HG02981 (cell line): ENCODE data around the gene SLIT3.

Experiments
- ATAC-seq: cut with Tn5 transposase; IDR thresholded peaks from one replicate; pipeline ENCODE4 v1.9.1; 2021; ENCODE audit warnings: mild to moderate bottlenecking, moderate library complexity; ENCODE audit not compliant: unreplicated experiment

Gene SLIT3

DNA sequence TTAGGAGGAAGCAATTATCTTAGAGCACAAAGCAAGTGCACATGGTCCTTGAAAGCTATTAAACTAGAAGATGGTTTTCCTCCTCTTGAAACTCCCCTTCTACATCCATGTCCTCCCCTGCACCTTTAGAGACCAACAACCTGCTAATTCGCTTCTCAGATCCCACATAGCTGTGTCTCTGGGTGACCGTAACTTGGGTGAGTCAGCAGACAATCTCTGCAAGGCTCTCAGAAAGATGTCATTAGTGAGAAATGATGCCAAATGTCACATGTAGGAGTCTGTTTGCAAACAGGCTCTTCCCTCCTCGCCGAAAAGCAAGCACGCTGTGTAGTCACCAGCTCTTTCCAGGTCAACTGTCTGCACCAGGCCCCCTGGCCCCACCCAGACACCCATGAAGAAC lies 291.8 kb downstream of the SLIT3 start:
- ATAC-seq: no peak

GRCh38 chr5:169006842-169007790 lies 293.8 kb downstream of the SLIT3 start:
- ATAC-seq: no peak

GRCh38 chr5:169004551-169004950 lies 296.4 kb downstream of the SLIT3 start:
- ATAC-seq: no peak

- ATAC-seq: no peak
These were observed 297.0 kb downstream of the SLIT3 start for GRCh38 chr5:169003721-169004541.

GRCh38 chr5:169002953-169003555 lies 297.9 kb downstream of the SLIT3 start:
- ATAC-seq: no peak

DNA sequence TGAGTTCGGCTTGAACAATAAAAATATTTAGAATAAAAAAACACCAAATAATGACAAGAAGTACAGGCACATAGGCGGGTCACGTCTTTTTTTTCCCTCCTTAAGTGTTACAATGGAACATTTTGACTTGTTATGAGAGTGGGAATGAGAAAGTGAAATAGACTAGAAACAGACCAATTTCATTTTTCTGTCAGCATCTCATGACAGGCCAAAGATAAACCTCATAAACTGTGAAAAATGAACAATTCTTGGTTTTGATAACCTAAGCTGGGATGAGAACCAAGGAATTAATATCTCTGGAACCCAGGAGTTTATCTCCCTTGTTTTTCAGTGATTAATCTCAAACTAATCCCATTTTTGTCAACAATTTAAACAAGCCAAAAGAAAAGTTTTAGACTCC lies 299.5 kb downstream of the SLIT3 start:
- ATAC-seq: no peak

DNA sequence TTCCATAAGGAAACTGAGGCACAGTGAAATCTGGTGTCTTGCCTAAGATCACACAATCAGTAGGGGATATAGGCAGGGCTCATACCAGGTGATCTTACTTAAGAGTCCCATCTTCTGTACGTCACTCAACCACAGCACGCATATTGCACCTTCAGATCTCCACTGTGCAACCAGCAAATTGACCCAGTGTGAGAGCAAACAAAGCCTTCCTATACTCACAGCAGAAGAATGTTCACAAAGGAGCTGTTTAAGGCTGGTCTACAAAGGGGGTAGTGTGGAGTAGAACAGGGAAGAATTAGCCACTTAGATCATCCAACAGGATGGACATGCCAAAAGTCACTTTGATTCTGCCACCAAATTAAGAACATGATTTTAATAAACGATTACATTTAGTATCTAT lies 305.9 kb downstream of the SLIT3 start:
- ATAC-seq: no peak

DNA sequence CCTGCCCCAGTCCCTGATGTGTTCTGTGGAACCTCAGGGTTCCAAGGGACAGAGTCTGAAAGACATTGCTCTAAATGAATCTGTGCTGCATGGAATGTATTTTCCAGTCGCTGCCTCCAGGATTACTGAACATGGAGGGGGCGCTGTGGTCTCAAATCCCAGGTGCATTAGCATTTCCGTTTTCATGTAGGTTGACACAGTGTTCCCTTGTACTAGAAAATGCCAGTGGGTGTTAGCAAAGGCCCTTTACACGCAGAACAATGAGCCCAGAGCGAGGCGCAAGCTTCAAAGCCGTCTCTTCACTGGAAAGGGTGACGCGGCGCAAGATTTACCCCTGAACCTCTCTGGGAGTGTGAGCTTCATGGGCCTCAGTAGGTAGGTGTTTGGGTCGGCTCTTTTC lies 308.3 kb downstream of the SLIT3 start:
- ATAC-seq: no peak

GRCh38 chr5:168992016-168992415 lies 308.9 kb downstream of the SLIT3 start:
- no peak for ATAC-seq

DNA sequence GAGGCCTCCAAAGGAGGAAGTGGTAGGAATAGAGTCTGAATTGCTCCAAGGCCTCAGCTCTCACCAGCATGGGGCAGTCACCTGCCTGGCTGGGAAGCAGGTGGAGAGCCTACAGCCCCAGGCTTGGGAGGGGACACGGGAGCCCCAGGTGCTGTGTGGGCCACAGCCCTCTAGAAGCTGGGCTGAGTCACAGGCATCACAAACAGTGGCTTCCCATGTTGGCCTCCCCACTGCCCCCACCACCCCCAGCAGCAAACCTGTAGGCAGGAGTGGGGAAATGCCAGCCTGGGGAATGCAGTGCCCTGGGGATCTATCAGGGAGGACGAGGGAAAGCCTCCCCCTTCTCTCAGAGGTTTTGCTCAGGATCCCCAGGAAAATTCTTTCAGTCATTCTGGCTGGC lies 309.6 kb downstream of the SLIT3 start:
- no peak for ATAC-seq

- no peak for ATAC-seq
These were observed 310.3 kb downstream of the SLIT3 start for GRCh38 chr5:168990679-168991078.

- no peak for ATAC-seq
These were observed 311.0 kb downstream of the SLIT3 start for GRCh38 chr5:168989731-168990505.

- no peak for ATAC-seq
These were observed 312.2 kb downstream of the SLIT3 start for GRCh38 chr5:168988699-168989098.

- peak; percentile 75 for ATAC-seq
These were observed 313.2 kb downstream of the SLIT3 start for GRCh38 chr5:168987543-168988300.

- no peak for ATAC-seq
These were observed 315.5 kb downstream of the SLIT3 start for GRCh38 chr5:168985454-168985853.

DNA sequence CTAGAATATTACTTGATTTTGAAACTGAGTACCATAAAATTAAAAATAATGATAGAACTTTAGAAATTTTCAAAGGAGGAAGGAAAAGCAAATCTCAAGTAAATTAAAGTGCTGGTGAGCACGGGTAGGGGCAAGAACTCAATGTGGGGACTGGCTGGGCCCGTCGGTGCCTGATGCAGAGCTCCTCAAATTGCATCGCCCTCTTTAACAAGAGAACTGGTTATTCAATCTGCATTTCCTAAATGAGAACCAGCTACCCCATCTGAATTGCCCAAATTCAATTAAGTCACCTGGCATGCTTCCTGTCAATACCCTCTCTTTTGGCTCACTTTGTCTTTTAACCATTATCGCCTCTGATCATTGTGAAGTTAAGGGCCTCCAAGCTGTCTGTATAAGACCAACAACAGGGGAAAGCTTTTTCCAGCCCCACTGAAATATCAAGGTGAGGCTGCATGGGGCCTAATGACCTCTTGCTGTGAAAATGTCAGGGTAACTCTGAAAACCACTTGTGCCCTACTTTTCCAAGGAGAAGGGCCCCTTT lies 316.7 kb downstream of the SLIT3 start:
- ATAC-seq: no peak

GRCh38 chr5:168979135-168979534 lies 321.8 kb downstream of the SLIT3 start:
- ATAC-seq: no peak

- no peak for ATAC-seq
These were observed 322.4 kb downstream of the SLIT3 start for GRCh38 chr5:168978500-168978899.

GRCh38 chr5:168978015-168978414 lies 322.9 kb downstream of the SLIT3 start:
- ATAC-seq: no peak
